Mesothelial cell of epicardium (in vitro differentiated cells): ENCODE data around the gene SLC22A23. TPM values are rescaled to one million over a fixed set of nuclear protein-coding genes. Genes with fewer than 3 reads are reported as not detected.

Experiments used
- DNase-seq, 2 experiments: peaks; one replicate each; pipeline ENCODE4 v3.0.0; 2021; ENCODE audit warnings: low spot score in 2 of 2; ENCODE audit not compliant: unreplicated experiment in 2 of 2
- H3K27ac Mint-ChIP-seq: 2 replicates; pipeline ENCODE4 v1.8.0; 2021; ENCODE audit warnings: mixed read lengths
- H3K27me3 Mint-ChIP-seq: 2 replicates; pipeline ENCODE4 v1.8.0; 2021; ENCODE audit warnings: low read depth, mixed read lengths
- H3K36me3 Mint-ChIP-seq: 2 replicates; pipeline ENCODE4 v1.8.0; 2021; ENCODE audit warnings: mixed read lengths
- H3K4me1 Mint-ChIP-seq: 2 replicates; pipeline ENCODE4 v1.8.0; 2021; ENCODE audit warnings: mixed read lengths
- H3K4me3 Mint-ChIP-seq: 2 replicates; pipeline ENCODE4 v1.8.0; 2021; ENCODE audit warnings: mild to moderate bottlenecking, moderate library complexity, mixed read lengths
- H3K9me3 Mint-ChIP-seq: 2 replicates; pipeline ENCODE4 v1.8.0; 2021; ENCODE audit warnings: mixed read lengths
- total RNA-seq: library from RNA; stranded (reverse); gene quantifications from 3 replicates; pipeline ENCODE4 v1.2.1, GENCODE V29; 2021
- TF ChIP-seq, protein P1 (sequence below): fragments of 200-600 bp; sonication (generic); IDR thresholded peaks from one replicate; pipeline ENCODE4 v1.5.0; 2021; ENCODE audit warnings: antibody characterized with exemption; ENCODE audit not compliant: unreplicated experiment

Gene SLC22A23
- total RNA-seq, 1 donor from 2014 or later, result 25.0 TPM

DNA sequence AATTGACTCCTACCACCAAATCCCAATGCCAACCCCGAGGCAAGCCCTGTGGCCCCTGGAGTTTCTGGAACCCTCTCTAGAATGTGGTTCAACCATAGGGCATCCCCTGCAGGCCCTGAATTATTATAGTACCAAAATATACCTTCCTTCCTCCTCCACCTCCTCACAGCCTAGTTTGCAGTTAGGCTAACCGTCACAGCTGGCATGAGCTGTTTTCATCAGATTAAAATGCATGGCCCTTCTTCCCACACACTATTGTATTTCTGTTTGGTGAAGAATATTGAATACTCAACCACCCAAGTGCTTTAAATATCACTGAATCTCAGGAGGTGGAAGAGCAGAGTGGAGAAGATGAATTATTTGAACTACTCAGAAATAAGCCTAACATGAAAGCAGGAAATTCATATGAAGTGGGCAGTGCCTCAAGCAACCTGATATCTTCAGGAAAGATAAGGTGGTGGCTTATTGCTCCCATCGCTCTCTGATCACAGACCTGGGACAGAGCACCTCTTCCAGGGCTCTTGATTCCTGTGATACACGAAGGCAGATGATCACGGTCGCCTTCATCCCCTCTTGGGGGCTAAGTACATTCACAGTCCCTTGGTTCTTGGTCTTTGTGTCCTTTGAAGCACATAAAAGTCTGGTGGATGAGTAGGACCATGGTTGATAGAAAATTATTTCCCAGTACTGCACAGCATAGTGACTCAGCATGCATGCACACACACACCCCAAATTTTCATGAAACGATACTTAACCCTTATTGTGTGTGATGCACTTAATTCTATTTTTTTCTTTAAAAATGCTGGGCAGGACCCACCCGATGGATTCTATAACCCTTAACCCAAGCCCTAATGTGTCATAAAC, 107.2 kb downstream of the SLC22A23 start:
- TF ChIP-seq, protein P1, sequence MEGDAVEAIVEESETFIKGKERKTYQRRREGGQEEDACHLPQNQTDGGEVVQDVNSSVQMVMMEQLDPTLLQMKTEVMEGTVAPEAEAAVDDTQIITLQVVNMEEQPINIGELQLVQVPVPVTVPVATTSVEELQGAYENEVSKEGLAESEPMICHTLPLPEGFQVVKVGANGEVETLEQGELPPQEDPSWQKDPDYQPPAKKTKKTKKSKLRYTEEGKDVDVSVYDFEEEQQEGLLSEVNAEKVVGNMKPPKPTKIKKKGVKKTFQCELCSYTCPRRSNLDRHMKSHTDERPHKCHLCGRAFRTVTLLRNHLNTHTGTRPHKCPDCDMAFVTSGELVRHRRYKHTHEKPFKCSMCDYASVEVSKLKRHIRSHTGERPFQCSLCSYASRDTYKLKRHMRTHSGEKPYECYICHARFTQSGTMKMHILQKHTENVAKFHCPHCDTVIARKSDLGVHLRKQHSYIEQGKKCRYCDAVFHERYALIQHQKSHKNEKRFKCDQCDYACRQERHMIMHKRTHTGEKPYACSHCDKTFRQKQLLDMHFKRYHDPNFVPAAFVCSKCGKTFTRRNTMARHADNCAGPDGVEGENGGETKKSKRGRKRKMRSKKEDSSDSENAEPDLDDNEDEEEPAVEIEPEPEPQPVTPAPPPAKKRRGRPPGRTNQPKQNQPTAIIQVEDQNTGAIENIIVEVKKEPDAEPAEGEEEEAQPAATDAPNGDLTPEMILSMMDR, result no peak
- peaks cover 45% of the 10 kb centered on the region for H3K4me1 Mint-ChIP-seq
- DNase-seq, result no peak

DNA sequence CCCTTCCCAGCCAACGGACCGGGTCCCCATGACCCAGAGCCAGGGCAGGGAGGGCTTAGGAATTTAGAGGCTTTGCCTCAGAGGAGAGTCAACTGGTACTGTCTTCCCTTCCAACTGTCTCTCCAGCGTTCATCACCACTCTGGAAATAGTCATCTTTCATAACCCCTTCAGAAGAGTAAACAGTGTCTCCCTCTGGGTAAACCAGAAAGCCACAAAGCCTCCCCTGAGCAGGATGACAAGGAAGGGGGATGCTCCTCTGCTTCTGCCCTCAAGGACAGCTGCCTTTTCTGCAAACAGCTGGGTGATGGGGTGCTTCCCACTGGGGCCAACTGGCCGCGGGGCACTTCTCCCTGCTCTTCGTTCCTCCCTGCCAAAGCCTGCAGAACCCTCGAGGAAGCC, 108.0 kb downstream of the SLC22A23 start:
- Mint-ChIP-seq H3K36me3 (no peaks in the 10 kb centered on the region), H3K4me3 (no peak overlapping the region), H3K9me3 (no peaks in the 10 kb centered on the region), H3K4me1 (peaks cover 42% of the 10 kb centered on the region), H3K27ac (no peak overlapping the region), H3K27me3 (no peaks in the 10 kb centered on the region)
- TF ChIP-seq, protein P1, result no peak
- DNase-seq, result no peak

More for the DNA sequence above, 107.2 kb downstream of the SLC22A23 start:
- Mint-ChIP-seq H3K27me3 (no peaks in the 10 kb centered on the region), H3K36me3 (no peaks in the 10 kb centered on the region), H3K4me3 (no peak overlapping the region), H3K27ac (peak overlapping the region; percentile 22), H3K9me3 (no peaks in the 10 kb centered on the region)

DNA sequence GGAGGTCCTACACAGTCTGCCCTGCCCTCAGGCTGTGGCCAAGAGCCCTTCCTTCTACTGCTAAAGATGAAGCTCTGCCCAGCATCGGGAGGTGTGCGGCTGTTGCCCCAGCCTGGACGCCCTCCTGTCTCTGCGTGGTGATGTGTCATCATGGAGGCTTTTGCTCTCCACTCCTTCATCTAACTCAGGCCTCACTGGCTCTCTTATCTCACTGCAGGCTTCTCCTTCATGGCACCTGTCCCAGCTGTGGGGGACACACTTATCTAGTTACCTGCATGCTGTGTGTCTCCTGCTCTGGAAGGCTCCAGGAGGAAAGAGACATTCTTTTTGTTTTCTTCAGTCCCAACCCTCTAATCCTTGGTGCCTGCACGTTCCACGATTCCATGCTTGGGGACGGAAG, 109.0 kb downstream of the SLC22A23 start:
- H3K36me3 Mint-ChIP-seq, result no peaks in the 10 kb centered on the region
- peaks cover 44% of the 10 kb centered on the region for H3K4me1 Mint-ChIP-seq
- TF ChIP-seq, protein P1, result no peak
- no peak for DNase-seq
- H3K27me3 Mint-ChIP-seq, result no peaks in the 10 kb centered on the region
- H3K27ac Mint-ChIP-seq, result no peak overlapping the region
- H3K9me3 Mint-ChIP-seq, result no peaks in the 10 kb centered on the region
- H3K4me3 Mint-ChIP-seq, result no peak overlapping the region

DNA sequence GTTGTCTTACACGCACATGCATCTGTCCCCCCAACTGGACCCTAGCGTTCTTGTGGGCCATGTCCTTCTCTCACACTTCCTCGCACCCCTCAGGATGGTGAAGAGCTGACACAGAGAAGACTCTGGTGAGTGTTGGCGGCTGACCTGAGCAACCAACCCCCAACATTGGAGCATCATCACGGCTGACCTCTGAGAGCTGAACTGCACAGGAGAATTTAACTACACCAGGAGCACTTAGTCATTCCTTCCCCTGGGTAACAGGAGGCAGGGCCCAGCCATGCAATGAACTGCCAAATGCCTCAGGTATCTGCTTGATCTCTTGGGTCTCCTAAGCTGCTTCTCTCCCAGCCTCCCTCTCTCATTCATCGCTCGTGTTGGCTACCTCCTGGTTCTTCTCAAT, 109.6 kb downstream of the SLC22A23 start:
- no peaks in the 10 kb centered on the region for H3K27me3 Mint-ChIP-seq
- H3K36me3 Mint-ChIP-seq, result no peaks in the 10 kb centered on the region
- no peaks in the 10 kb centered on the region for H3K9me3 Mint-ChIP-seq
- no peak overlapping the region for H3K4me3 Mint-ChIP-seq
- no peak overlapping the region for H3K27ac Mint-ChIP-seq
- no peak for DNase-seq
- H3K4me1 Mint-ChIP-seq, result peaks cover 47% of the 10 kb centered on the region
- TF ChIP-seq, protein P1, result no peak

DNA sequence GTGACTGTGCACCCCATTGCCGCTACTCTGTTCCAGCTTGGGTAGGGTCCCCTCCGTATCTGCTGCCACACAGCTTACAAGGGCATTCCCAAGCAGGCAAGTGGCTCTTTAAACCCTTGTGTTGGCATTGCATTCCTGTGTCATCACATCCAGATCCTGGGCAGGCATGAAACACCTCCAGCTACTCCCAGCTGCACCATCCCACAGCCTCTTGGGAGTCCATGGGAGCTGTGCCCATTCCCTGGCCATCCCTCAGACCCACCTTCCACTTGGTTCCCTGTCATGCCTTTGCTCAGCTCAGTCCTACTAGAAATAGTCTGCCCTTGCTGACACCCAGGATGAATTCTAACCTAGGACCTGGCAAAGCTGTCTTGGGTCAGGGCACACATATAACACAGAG, 110.4 kb downstream of the SLC22A23 start:
- TF ChIP-seq, protein P1, result no peak
- no peak overlapping the region for H3K27ac Mint-ChIP-seq
- H3K27me3 Mint-ChIP-seq, result no peaks in the 10 kb centered on the region
- no peaks in the 10 kb centered on the region for H3K9me3 Mint-ChIP-seq
- no peaks in the 10 kb centered on the region for H3K36me3 Mint-ChIP-seq
- no peak for DNase-seq
- H3K4me3 Mint-ChIP-seq, result no peak overlapping the region
- peaks cover 49% of the 10 kb centered on the region for H3K4me1 Mint-ChIP-seq
